GM12892 (cell line): ENCODE results near the gene ATXN7.

Source experiments
- POLR2A ChIP-seq: IDR thresholded peaks from 2 replicates; pipeline ENCODE4 v1.6.1; 2011; ENCODE audit warnings: low read depth, low read length, control low read depth
- POLR2AphosphoS5 ChIP-seq: IDR thresholded peaks from 2 replicates; pipeline ENCODE4 v1.6.1; 2011; ENCODE audit warnings: low read depth, low read length, control low read depth
- TAF1 ChIP-seq: IDR thresholded peaks from 2 replicates; pipeline ENCODE4 v1.6.1; 2011; ENCODE audit warnings: low read depth, mild to moderate bottlenecking, control low read depth, low read length, borderline replicate concordance

DNA sequence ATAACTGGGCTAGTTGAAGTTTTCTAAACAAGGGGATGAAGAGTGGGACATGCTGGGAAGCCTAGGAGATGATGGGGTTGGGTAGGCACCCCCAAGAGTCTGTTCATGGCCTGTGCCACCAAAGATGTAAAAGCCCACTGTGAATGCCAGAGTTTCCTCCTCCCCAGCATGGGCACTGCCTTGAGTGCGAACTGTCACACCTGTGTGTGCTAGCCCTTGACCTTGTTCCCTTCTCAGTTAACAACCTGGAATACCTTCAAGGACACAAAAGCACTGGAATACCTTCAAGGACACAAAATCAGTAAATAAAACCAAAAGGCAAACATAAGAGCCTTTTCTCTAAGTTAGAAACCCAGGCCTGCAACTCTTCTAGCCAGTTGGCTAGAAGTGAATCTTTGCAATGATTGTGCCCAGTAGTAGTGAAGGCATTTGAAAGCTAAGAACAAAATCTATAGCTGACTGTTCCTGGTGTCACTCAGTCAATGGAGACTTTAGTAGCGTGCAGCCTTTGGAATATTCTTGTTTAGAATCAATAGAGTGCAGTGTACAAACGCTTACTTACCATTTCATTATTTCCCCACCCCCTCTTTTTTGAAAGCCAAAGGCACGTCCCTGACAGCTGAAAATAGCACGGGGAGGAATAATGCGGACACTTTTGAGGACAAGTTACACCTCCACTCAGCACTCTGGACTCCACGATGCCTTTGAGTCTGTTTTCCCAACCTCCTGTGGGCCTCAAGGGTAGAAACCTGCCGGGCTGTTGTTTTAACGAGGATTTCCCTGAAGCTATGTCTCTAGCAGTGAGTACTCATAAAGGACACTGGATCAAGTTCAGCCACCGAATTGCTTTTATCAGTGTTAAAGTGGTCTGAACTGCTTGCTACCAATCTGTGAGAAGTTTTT, 135.4 kb downstream of the ATXN7 start:
- no peak for TF ChIP-seq POLR2A
- no peak for TF ChIP-seq POLR2AphosphoS5
- TF ChIP-seq TAF1, result no peak
